Mesenchymal stem cell (in vitro differentiated cells and primary cell): ENCODE data around the gene PTPRD.

Source experiments
- DNase-seq: peaks from one replicate; pipeline ENCODE4 v3.0.0-alpha.2; 2013
- H2AFZ ChIP-seq: one replicate; pipeline ENCODE4 v1.6.1; 2013; ENCODE audit warnings: low read depth, mild to moderate bottlenecking, control low read depth, inconsistent platforms, low read length, moderate library complexity
- H2AK5ac ChIP-seq: 2 replicates; pipeline ENCODE4 v1.6.1; 2013; ENCODE audit warnings: low read length, moderate library complexity, mild to moderate bottlenecking, inconsistent platforms; ENCODE audit not compliant: severe bottlenecking
- H2BK120ac ChIP-seq: one replicate; pipeline ENCODE4 v1.6.1; 2013; ENCODE audit warnings: low read depth, mild to moderate bottlenecking, inconsistent platforms, low read length, moderate library complexity
- H2BK12ac ChIP-seq, 2 experiments: one replicate each; pipeline ENCODE4 v1.6.1; 2013; ENCODE audit warnings: inconsistent platforms in 2 of 2, low read length in 2 of 2, mild to moderate bottlenecking in 2 of 2, moderate library complexity in 2 of 2, control low read depth in 1 of 2
- H2BK15ac ChIP-seq: one replicate; pipeline ENCODE4 v1.6.1; 2013; ENCODE audit warnings: mild to moderate bottlenecking, low read depth, inconsistent platforms; ENCODE audit not compliant: poor library complexity, severe bottlenecking
- H2BK5ac ChIP-seq: 2 replicates; pipeline ENCODE4 v1.6.1; 2013; ENCODE audit warnings: low read depth, mild to moderate bottlenecking, low read length, control low read depth, inconsistent platforms; ENCODE audit not compliant: poor library complexity, severe bottlenecking
- H3K14ac ChIP-seq, 2 experiments: one replicate each; pipeline ENCODE4 v1.6.1; 2013; ENCODE audit warnings: inconsistent platforms in 2 of 2, low read length in 2 of 2, control low read depth in 1 of 2, mild to moderate bottlenecking in 1 of 2, moderate library complexity in 1 of 2
- H3K18ac ChIP-seq, 2 experiments: one replicate each; pipeline ENCODE4 v1.6.1; 2013; ENCODE audit warnings: inconsistent platforms in 2 of 2, low read length in 2 of 2, control low read depth in 1 of 2, low read depth in 1 of 2, mild to moderate bottlenecking in 1 of 2
- H3K23ac ChIP-seq, 2 experiments: one replicate each; pipeline ENCODE4 v1.6.1; 2013; ENCODE audit warnings: inconsistent platforms in 2 of 2, low read length in 2 of 2, mild to moderate bottlenecking in 2 of 2, moderate library complexity in 2 of 2, control low read depth in 1 of 2
- H3K27ac ChIP-seq: 2 replicates; pipeline ENCODE4 v1.5.1; 2013; ENCODE audit warnings: mild to moderate bottlenecking, moderate library complexity, low read length, control low read depth, inconsistent platforms; ENCODE audit not compliant: poor library complexity, severe bottlenecking
- H3K27me3 ChIP-seq, 2 experiments: 2 replicates each; pipeline versions ENCODE4 v1.6.1 to v1.7.0; 2013; ENCODE audit warnings: low read length in 2 of 2, mild to moderate bottlenecking in 2 of 2, moderate library complexity in 2 of 2, control low read depth in 1 of 2, inconsistent platforms in 1 of 2; ENCODE audit not compliant: control insufficient read depth in 1 of 2, insufficient read depth in 1 of 2
- H3K36me3 ChIP-seq, 2 experiments: 2 replicates each; pipeline versions ENCODE4 v1.6.1 to v1.7.0; 2013; ENCODE audit warnings: low read length in 2 of 2, control low read depth in 1 of 2, inconsistent platforms in 1 of 2, low read depth in 1 of 2, mild to moderate bottlenecking in 1 of 2; ENCODE audit not compliant: insufficient read depth in 2 of 2, control insufficient read depth in 1 of 2
- H3K4ac ChIP-seq, 2 experiments: one replicate each; pipeline ENCODE4 v1.6.1; 2013; ENCODE audit warnings: inconsistent platforms in 2 of 2, low read length in 2 of 2, mild to moderate bottlenecking in 2 of 2, moderate library complexity in 2 of 2, control low read depth in 1 of 2, low read depth in 1 of 2
- H3K4me1 ChIP-seq: 2 replicates; pipeline ENCODE4 v1.6.1; 2013; ENCODE audit warnings: low read depth, low read length, control low read depth; ENCODE audit not compliant: control insufficient read depth, insufficient read depth
- H3K4me2 ChIP-seq: 2 replicates; pipeline ENCODE4 v1.6.1; 2013; ENCODE audit warnings: low read length, mild to moderate bottlenecking, inconsistent platforms; ENCODE audit not compliant: poor library complexity, severe bottlenecking
- H3K4me3 ChIP-seq, 2 experiments: 2 replicates each; pipeline versions ENCODE4 v1.5.1 to v1.7.0; 2013; ENCODE audit warnings: low read length in 2 of 2, mild to moderate bottlenecking in 2 of 2, control low read depth in 1 of 2, low read depth in 1 of 2; ENCODE audit not compliant: insufficient read depth in 1 of 2
- H3K79me1 ChIP-seq: replicated peaks from 2 replicates; pipeline ENCODE4 v1.6.1; 2013; ENCODE audit warnings: mild to moderate bottlenecking, control low read depth, low read length, inconsistent platforms; ENCODE audit not compliant: poor library complexity, severe bottlenecking
- H3K9ac ChIP-seq: 2 replicates; pipeline ENCODE4 v1.7.0; 2013; ENCODE audit warnings: mild to moderate bottlenecking, low read length, moderate library complexity
- H3K9me3 ChIP-seq: 2 replicates; pipeline ENCODE4 v1.7.0; 2013; ENCODE audit warnings: mild to moderate bottlenecking, low read length; ENCODE audit not compliant: control insufficient read depth
- H4K8ac ChIP-seq: one replicate; pipeline ENCODE4 v1.6.1; 2013; ENCODE audit warnings: inconsistent platforms, mild to moderate bottlenecking, low read length, moderate library complexity
- H4K91ac ChIP-seq: one replicate; pipeline ENCODE4 v1.6.1; 2013; ENCODE audit warnings: mild to moderate bottlenecking, low read length, inconsistent platforms
- WGBS: methylation state at CpG from one replicate; pipeline ENCODE4 v1.1.7; 2013; ENCODE audit warnings: mixed read lengths; 5-methylcytosine and 5-hydroxymethylcytosine counted together

PTPRD gene

DNA sequence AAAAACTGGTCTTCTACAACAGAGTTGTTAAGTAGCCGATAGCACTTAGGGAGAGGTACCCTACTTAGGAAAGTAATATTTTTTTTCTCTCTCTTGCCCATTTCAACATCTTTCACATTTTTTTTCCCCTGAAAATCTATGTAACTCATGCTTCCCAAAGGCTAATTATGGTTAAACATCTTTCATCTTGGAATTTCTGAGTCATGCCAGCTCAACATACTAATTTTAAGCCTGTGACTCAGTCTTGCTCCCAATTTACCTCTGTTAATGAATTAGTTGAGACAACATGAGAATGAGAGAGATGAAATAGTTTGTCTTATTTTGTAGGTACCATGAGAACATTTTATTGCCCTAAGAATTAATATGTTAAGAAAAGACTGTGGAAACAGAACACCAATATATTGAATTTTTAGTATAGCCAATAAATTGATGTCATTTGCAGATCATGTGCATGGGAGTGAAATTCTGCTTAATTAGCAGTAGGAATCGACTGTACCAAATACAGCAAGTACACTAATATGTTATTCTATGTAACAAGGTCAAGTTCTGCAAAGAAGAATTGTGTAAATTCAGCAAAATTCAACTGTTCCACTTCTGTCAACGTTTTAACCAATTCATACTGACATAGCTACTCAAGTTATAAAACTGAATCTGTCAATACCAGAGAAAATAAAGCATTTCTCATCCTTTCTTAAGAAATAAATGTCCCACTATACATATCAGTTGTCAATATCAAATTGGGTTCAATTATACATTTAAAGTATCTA is 550.0 kb downstream of the PTPRD start:
- Histone ChIP-seq H3K4me2 (no peak overlapping the region), H2BK15ac (no peak overlapping the region), H3K27ac (no peak overlapping the region), H3K4ac (no peak overlapping the region), H2BK5ac (no peak overlapping the region), H3K36me3 (no peaks in the 10 kb centered on the region), H3K4me1 (no peaks in the 10 kb centered on the region), H2BK12ac (no peak overlapping the region), H3K27me3 (no peaks in the 10 kb centered on the region), H3K9ac (peak overlapping the region; percentile 34), H4K8ac (no peak overlapping the region), H2AK5ac (no peak overlapping the region), H3K9me3 (no peaks in the 10 kb centered on the region), H3K4me3 (no peak overlapping the region), H3K18ac (no peak overlapping the region), H2BK120ac (no peak overlapping the region), H3K23ac (no peak overlapping the region), H4K91ac (no peak overlapping the region), H2AFZ (no peak overlapping the region), H3K14ac (no peak overlapping the region), H3K79me1 (no peaks in the 10 kb centered on the region)
- peak; percentile 80 for DNase-seq
- 75% methylated on average over 2 of the region's 3 CpGs for WGBS

DNA sequence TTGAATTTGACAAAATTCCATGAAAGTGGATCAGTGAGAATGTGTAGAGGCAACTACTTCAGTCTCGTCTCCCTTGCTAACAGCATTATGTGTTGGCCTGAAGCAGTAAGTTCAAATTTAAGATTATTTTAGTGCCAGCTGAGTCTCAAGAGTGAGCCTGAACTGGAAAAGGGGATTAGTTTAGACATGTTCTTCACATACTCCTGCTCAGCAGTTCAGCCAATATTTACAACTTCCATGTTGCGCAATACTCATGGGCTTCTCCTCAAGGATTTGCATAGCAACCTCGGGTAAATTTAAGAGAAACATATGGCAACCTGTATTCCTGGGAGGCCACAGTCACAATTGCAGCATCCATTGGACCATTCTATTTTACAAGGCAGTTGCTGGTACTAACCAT is 553.8 kb downstream of the PTPRD start:
- Histone ChIP-seq H3K18ac (no peak overlapping the region), H3K4ac (no peak overlapping the region), H3K9me3 (no peaks in the 10 kb centered on the region), H3K23ac (no peak overlapping the region), H4K8ac (no peak overlapping the region), H2BK5ac (no peak overlapping the region), H2BK120ac (no peak overlapping the region), H3K14ac (no peak overlapping the region), H3K9ac (peak overlapping the region; percentile 58), H2BK15ac (no peak overlapping the region), H3K4me3 (no peak overlapping the region), H3K79me1 (no peaks in the 10 kb centered on the region), H3K4me2 (no peak overlapping the region), H2AFZ (no peak overlapping the region), H2BK12ac (peak overlapping the region in 1 of 2 experiments; percentile 18), H3K36me3 (no peaks in the 10 kb centered on the region), H2AK5ac (no peak overlapping the region), H3K4me1 (no peaks in the 10 kb centered on the region), H3K27me3 (no peaks in the 10 kb centered on the region), H4K91ac (no peak overlapping the region), H3K27ac (no peak overlapping the region)
- WGBS: 55% methylated on average over 3 of the region's 3 CpGs
- DNase-seq: peak; percentile 78

DNA sequence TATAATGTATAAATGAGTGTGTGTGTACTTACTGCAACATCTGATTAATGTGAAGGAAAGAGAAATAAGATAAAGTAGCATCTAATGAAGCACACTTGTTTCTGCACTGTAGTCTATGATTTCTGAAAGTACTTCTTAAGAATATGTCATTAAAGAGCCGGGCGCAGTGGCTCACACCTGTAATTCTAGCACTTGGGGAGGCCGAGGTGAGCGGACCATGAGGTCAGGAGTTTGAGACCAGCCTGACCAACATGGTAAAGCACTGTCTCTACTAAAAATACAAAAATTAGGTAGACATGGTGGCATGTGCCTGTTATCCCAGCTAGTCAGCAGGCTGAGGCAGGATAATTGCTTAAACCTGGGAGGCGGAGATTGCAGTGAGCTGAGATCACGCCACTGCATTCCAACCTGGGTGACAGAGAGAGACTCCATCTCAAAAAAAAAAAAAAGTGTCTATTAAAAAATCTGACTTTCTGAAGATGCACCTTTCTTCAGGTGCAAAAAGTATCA is 556.9 kb downstream of the PTPRD start:
- Histone ChIP-seq H3K18ac (no peak overlapping the region), H3K4me2 (no peak overlapping the region), H4K91ac (no peak overlapping the region), H3K36me3 (no peaks in the 10 kb centered on the region), H2BK5ac (no peak overlapping the region), H3K23ac (no peak overlapping the region), H2BK120ac (no peak overlapping the region), H3K27me3 (no peaks in the 10 kb centered on the region), H3K27ac (no peak overlapping the region), H2AK5ac (no peak overlapping the region), H3K4me3 (no peak overlapping the region), H3K9me3 (no peaks in the 10 kb centered on the region), H3K14ac (no peak overlapping the region), H3K4me1 (no peaks in the 10 kb centered on the region), H3K79me1 (no peaks in the 10 kb centered on the region), H3K4ac (peak overlapping the region in 1 of 2 experiments; percentile 26), H2AFZ (no peak overlapping the region), H2BK15ac (no peak overlapping the region), H2BK12ac (no peak overlapping the region), H4K8ac (no peak overlapping the region), H3K9ac (no peak overlapping the region)
- DNase-seq: no peak
- WGBS: 91% methylated on average over 6 of the region's 6 CpGs

DNA sequence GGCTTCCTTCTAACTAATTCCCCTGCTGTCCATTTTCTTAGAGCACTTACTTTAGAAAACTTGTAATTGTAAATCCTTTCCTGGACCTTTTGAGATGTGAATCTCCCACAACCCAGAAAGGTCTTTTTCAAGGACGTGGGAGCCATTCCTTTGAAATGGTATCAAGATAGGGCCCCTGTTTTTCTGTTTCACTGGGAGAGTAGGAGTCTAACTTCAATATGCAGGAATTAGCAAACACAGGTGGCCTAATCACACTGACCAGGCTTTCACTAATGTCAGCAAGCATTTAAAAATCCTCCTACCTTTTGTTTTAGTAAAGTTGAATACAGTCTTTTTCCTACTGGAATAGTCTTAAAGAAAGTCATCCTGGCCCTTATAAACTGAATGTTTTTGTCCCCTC is 558.3 kb downstream of the PTPRD start:
- H3K9me3 ChIP-seq: no peaks in the 10 kb centered on the region
- no peak overlapping the region for H3K14ac ChIP-seq
- H3K4me2 ChIP-seq: no peak overlapping the region
- H3K23ac ChIP-seq: no peak overlapping the region
- no peak overlapping the region for H2BK12ac ChIP-seq
- H2BK15ac ChIP-seq: no peak overlapping the region
- no peak overlapping the region for H4K8ac ChIP-seq
- no peak overlapping the region for H2AFZ ChIP-seq
- H3K4me3 ChIP-seq: no peak overlapping the region
- no peaks in the 10 kb centered on the region for H3K79me1 ChIP-seq
- no peak overlapping the region for H3K27ac ChIP-seq
- no CpG with 5 or more reads among the region's 1 CpG for WGBS
- no peak overlapping the region for H3K4ac ChIP-seq
- H2BK5ac ChIP-seq: no peak overlapping the region
- H4K91ac ChIP-seq: no peak overlapping the region
- H2BK120ac ChIP-seq: no peak overlapping the region
- H3K9ac ChIP-seq: no peak overlapping the region
- H3K4me1 ChIP-seq: no peaks in the 10 kb centered on the region
- no peak for DNase-seq
- H3K18ac ChIP-seq: no peak overlapping the region
- H2AK5ac ChIP-seq: no peak overlapping the region
- no peaks in the 10 kb centered on the region for H3K36me3 ChIP-seq
- no peaks in the 10 kb centered on the region for H3K27me3 ChIP-seq
